GM19035 (cell line): ENCODE results near the gene ATP1A1.
A peak's percentile ranks its signal among the peaks of the same experiment; 100 is the strongest.

Experiments used
- ATAC-seq: cut with Tn5 transposase; IDR thresholded peaks from one replicate; pipeline ENCODE4 v1.9.1; 2021; ENCODE audit not compliant: unreplicated experiment

ATP1A1 gene

DNA sequence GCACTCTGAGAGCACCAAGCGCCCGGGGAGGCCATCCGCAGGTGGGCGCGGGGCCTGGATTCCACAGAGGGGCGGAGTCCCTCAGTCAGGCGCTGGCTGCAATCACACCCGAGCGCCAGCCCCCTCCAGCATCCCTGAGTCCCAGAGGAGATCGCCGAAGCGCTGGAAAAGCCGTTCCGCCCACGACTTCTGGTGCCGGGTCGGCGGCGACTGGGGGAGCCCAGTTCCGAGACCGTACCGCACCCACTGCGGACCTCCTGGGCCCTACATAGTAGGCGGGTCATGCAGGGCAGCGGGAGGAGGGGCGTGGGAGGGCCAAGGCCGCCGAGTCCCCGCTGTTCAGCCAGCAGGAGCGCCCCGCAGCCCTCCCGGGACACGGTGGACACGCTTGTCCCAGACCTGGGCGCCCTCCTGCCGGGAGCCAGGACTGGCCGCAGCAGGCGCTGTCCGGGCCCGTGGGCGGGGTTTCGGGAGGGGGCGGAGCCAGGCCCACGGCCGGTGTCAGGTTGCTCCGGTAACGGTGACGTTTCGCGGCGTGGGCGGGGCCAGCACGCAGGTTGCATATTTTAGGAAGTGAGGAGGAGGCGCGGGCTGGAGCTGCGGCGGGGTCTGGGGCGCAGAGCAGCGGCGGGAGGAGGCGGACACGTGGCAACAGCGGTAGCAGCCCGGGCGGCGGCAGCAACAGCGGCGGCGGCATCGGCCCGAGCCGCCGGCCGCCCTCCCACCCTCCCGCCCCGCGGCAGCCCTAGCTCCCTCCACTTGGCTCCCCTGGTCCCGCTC lies at the start of gene ATP1A1:
ATP1A1 (plus strand) TSS at position 594 of the 780 bp plus-strand sequence. CDS start 268 bp downstream, outside the sequence.
- peak; percentile 61 for ATAC-seq

DNA sequence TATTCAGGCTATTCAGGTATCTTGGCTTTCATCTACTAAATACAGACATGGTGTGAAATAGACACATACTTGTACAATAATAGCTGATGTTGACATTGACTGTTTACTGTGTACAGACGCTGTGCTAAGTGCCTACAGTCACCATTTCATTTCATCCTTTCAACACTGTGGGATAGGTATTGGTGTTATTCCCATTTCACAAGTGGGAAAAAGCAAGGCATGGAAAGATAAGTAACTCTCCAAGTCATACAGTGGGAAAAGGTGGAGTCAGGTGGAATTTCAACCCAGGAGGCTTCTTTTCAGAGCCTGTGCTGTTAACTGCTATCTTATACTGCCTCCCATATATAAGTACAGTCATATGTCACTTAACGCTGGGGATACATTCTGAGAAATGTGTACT lies 49.6 kb upstream of the ATP1A1 start:
- no peak for ATAC-seq

DNA sequence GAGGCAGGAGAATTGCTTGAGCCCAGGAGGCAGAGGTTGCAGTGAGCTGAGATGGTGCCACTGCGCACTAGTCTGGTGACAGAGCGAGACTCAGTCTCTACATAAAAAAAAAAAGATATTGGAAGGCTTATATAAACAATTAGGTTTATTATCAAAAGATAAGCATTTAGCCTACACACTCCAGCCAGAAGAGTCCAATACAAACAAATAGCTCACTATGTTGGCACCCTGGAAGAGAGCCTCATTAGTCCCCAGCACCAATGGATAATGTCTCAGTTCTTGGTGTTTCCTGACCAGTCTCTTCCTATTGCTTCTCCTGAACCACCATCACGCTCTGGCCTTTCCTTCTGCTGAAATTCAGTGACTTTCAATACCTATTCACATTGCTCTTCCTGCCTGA lies 48.6 kb upstream of the ATP1A1 start:
- ATAC-seq = no peak

DNA sequence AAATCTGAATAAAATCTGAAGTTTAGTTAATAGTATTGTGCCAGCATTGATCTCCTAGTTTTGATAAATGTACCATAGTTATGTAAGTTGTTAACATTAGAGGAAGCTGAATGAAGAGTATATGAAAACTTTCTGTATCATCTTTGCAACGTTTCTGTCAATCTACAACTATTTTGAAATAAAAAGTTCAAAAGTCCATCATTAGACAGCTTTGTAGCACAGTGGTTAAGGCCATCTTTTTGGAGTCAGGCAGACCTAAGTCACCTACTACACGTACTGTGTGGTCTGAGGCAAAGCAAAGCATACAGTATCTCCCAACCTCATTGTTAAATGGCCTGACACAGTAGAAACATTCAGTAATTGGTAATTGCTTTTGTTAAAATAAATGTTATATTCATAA lies 47.9 kb upstream of the ATP1A1 start:
- no peak for ATAC-seq

DNA sequence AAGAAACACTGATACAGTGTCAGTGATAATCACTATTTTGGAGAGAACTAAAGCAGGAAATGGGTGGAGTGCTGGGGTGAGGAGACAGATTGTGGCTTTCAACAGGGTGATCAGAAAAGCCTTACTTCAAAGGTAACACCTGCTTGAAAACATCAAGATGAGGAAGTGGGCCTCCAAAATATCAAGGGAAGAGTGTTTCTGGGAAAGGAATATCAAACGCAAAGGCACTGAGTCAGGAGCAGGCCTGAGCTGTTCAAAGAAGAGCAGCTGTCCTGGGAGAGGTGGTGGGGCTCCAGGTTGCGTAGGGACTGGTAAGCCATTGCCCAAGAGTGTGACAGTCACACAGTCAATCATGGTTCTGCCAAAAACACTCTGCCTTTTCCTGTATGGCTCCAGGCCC lies 47.1 kb upstream of the ATP1A1 start:
- no peak for ATAC-seq

DNA sequence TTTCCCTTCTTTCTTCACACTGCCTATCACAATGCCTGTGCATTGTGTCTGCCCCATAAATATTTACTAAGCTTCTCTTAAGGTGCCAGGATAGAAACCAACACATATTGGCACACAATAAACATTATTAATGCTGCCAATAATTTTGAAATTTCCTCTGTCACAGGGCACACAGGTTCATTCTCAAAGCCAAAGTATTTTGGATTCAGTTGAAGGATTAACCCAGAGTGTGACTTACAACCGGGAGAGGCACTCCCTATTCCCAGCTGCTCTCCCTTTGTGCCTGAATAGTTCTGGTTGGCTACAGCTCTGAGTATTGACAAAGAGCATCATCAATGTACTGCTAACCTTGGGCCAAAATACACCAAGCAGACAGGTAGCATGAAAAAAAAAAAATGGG lies 46.6 kb upstream of the ATP1A1 start:
- no peak for ATAC-seq

DNA sequence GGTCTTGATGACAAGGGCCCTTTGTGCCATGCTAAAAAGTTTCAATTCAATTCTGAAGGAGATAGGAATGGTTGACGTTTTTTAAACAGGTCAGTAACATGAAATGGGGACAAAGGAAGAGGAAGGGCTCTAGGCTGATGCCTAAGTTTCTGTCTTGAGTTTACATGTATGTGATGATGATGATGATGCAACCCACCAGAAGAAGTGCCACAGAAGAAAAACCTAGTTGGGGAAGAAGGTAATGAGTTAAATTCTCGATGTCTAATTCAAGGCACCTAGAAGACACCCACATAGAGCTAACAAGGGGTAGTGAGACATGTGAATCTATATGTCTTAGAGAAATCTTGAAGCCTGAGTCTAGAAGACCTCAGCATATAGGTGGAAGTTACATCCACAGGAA lies 44.4 kb upstream of the ATP1A1 start:
- ATAC-seq = no peak

DNA sequence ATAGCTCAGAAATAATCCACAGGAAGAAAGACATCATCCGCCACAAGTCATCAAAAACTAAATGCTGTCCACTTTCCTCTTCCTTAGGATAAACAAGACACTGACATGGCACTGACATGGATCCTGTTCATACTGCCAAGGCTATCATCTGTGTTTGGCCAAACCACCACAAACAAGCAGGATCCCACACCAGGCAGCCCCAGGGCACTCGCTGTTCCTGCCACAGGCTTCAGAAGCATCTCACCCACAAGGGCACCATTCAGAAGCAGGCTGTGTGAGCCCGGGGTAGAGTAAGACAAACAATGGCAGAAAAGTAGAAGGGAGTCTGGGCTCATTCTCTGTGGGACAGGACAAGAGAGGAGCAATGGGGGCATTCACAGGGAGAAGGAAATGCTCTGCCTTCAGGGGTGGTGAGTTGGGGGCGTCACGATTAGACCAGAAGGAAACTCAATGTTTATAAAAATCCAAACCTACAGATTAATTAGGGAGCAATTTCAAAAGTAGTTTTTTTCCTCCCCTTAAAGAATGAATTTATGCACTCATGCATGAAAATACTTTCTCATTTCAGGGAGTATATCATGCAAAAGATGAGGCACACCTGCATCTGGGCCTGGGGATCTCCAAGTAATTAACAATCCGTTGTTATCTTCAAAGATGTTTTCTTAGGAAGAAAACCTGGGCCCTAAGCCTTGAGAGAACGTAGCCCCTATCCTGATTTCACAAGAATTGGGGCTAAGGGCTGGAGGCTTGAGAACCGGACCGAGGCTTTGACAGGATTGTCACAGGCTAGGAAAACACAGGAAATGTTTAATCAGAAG lies 43.3 kb upstream of the ATP1A1 start:
- no peak for ATAC-seq

DNA sequence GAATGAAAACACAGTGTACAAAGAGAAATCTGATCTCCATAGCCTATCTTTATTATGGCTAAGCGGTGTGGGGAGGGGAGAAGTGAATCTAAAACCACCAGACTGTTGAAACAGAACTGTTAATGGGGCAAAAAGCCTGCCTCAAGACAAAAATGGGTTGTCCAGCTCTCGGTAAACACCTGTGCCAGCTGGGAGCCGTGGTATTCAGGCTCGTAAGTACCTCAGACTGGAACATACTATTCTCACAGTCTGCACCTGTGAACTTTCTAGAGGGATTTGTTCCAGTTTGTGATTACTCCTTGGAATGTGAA lies 42.7 kb upstream of the ATP1A1 start:
- ATAC-seq = no peak

DNA sequence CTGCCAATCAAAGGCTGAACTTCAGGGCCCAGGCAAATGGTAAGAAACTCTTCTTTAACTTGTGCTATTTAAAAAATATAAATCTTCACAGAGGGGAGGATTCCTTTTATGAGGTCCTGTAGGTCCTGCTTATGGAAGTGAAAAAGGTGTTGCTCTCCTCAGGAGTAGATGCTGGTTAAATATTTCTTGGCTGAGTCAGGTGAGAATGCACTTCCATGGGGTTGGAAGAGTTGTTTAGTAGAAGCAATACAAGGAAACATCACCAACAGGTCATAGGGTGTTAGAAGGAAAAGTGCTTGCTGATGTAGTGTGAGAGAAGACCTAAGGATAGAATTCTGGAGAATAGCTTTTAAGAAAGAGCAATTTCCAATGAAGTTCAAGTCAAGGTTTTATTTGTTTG lies 42.2 kb upstream of the ATP1A1 start:
- ATAC-seq = no peak

DNA sequence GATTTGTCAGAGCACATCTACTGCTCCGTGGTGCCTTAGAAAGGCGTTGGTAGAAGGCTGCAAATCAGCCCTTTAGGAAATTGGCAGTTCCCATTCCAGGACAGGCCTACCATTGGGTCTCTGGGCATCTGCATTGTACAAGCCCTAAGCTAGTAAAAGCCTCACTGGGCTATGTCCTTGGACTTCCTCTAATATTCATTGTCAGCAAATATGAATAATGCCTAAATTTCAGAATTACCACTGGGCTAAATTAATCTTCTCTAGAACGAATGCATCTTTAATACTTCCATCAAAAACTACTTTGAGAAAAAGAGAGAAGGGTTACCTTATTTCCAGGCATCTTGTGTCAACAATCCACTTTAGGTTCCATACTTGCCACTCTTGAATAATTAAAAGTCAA lies 41.5 kb upstream of the ATP1A1 start:
- no peak for ATAC-seq

DNA sequence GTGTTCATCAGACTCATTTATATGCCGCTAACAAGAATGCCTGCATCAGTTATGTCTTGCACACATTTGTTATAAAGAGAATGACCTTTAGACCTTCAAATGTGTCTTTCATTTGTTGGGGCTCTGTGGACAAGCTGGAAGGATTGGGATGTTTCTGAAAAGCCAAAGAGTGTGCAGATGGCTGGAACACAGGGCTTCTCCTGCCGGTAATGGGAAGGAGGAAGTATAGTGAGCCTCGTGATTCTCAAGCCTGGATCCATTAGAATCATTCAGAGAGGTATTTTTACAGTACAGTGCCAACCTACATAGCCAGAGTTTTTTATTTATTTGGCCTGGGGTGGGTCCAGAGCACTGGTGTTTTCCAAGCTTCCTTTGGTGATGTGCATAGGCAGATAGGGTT lies 40.6 kb upstream of the ATP1A1 start:
- ATAC-seq = no peak

DNA sequence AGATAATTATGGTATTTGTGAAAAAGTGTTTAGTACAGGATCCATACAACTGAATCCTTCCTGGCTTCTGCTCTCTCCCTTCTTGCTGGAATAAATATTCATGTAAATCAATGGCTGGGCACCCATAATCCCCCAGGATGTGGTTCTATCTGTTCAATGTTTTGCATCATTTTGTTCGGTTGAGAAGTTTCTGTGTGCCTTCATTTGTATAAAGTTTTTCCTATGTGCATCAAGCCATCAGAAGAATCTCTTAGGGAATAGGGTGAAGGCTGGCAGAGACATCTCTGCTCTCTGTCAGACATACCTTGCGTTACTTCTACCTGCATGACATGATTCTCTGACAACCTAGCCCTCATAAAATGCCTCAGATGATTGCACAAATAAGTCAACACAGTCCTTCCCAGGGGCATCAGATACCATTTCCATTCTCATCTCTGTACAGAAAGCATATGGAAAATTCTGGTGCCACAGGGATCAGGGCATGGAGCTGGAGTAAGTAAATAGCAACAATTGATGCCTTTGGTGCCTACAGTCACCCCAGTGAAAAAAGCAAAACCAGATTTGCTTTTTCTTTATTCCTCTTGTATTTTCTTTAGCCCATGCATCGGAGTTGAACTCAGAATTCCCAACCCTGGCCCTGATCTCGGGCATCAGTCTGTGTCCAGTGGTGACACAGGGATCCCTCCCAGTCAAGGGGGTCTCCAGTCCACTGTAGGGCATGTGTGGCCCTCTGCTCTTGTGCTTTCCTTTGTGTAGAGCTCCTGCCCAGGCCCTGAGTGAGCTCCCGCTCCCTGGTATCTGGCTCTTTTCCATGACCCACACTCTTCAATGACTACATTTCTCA lies 39.7 kb upstream of the ATP1A1 start:
- ATAC-seq = no peak

DNA sequence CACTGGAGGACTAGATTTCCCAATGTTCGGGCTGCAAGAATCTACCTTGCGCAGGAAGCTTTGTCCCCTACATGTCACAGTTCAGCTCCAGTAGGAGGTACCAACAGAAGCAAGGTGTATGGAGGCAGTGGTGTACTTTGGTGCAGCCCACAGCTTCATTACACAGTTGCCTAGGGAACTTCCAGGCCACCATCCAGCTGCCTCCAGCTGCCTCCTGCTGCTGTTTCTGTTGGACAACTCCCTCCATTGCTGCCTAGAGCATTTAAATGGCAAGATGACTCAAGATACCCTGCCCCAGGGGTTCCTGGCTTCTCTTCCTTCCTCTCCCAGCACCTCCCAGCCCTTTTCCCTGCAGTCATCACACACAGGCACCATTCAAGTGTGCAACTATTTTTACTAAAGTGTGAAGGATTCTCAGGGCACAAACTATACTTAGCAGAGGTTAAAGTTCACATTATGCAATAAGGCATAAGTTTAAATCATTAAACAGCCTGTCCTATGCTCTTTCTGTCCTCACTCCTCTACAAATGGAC lies 39.0 kb upstream of the ATP1A1 start:
- no peak for ATAC-seq

DNA sequence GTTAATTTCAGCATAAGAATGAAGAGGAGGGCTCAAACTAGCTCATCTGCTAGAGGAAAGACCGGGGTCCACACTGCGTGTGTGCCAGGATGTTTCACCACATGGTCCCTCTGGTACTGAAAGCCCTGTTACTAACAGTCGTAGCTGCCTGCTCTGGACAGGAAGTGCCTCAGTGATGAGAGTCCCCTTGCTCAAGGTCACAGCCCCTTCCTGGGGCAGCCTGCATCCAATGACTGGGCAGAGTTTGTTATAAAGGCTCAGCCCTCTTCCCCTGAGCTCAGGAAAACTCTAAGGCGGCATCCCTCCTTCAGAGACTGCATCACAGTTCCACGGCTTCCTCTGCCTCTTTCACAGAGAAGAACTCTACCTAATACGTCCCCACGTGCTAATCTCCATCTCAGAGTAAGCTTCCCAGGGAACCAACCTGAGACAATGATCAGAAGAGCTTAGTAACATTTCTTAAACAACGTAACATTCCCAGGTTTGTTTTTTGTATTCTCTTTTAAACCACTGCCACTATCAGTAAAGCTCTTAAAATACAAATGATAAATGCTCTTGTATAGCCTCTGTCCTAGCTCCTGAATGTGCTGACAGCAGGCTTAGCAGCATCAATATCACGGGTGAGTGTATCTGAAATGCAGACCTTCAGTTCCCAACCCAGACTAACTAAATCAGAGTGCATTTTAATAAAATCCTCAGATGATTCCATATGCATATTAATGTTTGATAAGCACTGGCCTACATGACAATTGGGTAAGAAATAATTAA lies 38.0 kb upstream of the ATP1A1 start:
- ATAC-seq = no peak

DNA sequence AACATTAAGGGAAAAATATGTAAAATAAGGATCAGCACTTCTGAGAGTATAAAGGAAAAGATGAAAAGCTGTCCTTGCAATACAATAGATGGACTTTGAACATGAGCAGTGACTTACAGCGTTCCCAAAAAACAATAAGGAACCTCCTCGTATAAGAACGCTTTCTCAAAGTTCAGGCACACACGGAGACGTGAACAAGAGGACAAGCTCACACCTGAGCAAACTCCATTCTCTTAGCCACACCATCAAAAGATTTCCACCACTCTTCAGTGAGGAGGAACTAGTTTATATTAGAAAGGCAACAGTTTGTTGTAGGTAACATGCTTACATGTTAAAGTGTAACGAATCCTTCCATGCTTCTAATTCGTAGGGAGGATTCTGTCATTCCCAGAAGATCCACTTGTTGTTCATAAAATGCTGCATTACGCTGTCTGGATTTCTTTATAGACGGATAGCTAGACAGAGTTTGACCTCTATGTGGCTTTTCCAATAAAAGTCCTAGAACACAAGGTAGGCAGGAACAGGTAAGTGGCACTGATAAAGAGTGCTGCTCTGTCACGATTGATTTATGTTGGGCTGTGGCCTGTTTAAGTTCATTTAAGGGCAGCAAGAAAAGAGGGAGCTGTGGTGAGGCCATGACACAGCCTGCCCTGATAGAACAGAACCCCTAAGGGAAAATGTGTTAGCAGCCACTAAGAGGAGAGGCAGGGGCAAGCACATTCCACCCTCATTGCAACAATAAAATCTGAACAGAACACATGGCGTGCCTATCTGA lies 37.0 kb upstream of the ATP1A1 start:
- ATAC-seq = no peak

DNA sequence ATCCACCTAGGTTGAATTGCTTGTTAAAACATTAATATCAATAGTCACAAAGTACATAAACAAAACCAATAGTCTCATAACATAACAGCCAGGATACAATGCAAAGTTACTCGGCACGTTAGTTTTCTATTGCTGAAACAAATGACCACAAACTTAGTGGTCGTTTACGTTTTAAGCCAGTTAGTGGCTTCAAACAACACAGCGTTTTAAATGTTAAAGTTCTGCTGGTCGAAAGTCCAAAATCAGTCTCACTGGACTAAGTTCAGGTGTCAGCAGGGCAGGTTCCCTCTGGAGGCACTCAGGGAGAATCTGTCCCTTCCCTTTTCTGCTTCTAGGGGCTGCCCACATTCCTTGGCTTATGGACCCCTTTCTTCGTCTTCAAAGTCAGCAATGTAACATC lies 35.6 kb upstream of the ATP1A1 start:
- no peak for ATAC-seq

DNA sequence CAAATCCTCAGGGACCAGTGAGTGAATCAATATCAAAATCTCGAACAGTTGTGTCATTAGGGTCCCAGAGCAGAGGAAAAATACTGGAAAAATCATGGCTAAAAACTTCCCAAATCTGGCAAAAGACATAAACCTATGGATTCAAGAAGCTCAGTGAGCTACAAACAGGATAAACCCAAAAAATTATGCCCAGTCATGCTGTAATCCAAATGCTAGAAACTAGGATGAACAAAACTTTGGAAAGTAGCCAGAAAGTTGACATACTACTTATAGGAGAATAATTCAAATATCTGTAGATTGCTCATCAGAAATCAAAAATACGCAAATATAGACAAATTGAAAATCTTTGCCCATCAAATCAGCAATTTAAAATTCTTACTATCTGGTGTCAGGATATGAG lies 34.6 kb upstream of the ATP1A1 start:
- ATAC-seq = no peak

DNA sequence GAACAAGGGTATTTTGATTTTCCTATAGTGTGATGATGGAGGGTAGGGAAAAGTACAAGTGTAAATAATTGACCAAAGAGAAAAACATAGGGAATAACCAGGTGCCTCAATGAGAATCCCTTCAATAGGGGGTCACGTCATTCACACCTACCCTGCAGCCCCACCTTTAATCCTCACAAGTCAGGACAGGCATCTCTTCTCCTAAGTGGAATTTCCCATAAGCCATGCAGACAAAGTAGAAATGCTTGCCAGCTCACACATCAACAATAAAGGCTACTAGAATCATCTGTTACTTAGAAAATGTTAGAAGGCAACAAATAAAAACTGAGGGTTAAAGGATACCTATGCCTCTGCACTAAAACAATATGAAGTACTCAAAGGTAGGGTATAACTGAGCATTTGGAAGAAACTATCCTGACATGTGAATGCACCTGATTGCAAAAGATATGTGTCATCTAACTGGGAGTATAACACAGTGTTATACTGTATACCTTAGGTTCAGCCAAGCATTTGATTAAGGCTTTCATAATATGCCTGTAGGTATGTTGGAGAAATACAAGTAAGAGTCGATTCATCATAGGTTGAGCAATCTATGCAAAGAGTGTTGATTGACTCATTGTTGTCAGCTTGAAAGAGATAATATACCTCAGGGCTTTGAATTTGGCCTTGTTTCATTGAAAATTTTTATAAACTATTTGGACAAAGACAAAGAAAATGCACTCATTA lies 32.4 kb upstream of the ATP1A1 start:
- ATAC-seq = no peak
